Activated gamma-delta T cell treated with anti-CD3 and anti-CD28 coated beads, Interleukin-2, amount 50 U/mL, for 16 hours (primary cell): ENCODE results near the gene PCDH10.

Source experiments
- DNase-seq: peaks from one replicate; pipeline ENCODE4 v3.0.0-alpha.2; 2020; ENCODE audit warnings: low read depth

The PCDH10 gene

GRCh38 chr4:133149932-133150471 is 908 bp downstream of the PCDH10 start:
- DNase-seq = no peak

- no peak for DNase-seq
Observed at GRCh38 chr4:133150486-133151340, 1.6 kb downstream of the PCDH10 start.

- no peak for DNase-seq
Observed at GRCh38 chr4:133151341-133151690, 2.2 kb downstream of the PCDH10 start.

GRCh38 chr4:133151691-133152329 is 2.7 kb downstream of the PCDH10 start:
- no peak for DNase-seq

GRCh38 chr4:133152330-133152821 is 3.3 kb downstream of the PCDH10 start:
- DNase-seq = no peak

DNA sequence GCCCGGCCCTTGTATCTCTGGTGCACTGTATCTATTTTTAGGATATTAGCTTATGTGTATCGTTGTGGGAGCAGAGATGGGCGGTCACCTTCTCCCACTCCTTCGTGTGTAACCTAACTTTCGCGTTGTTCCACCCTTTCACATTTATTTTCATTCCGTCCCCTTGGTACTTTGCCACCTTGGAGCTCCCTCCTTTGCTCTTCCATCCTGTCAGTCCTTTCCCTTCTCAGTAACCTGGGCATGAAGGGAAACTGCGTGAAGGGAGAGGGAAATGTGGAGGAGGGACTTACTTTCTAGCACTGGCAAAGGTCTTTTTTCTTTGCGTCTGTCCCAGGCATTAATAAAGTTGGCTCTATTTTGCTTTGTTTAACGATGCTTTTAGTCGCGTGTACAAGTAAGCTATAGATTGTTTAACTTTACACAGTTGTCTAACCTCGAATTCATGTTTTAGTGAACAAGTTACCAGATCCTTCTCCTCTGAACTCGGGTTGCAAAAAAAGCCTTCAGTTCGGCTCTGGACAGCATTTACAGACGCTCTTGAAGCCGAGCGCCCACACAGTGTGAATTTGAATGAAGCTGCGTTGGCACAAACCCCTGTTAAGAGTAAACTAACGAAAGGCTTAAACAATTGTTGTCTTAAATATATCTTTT is 3.9 kb downstream of the PCDH10 start:
- no peak for DNase-seq

GRCh38 chr4:133154725-133155124 is 5.6 kb downstream of the PCDH10 start:
- no peak for DNase-seq

GRCh38 chr4:133156096-133156495 is 7.0 kb downstream of the PCDH10 start:
- DNase-seq = no peak

- DNase-seq = no peak
Observed at GRCh38 chr4:133156556-133156955, 7.5 kb downstream of the PCDH10 start.

DNA sequence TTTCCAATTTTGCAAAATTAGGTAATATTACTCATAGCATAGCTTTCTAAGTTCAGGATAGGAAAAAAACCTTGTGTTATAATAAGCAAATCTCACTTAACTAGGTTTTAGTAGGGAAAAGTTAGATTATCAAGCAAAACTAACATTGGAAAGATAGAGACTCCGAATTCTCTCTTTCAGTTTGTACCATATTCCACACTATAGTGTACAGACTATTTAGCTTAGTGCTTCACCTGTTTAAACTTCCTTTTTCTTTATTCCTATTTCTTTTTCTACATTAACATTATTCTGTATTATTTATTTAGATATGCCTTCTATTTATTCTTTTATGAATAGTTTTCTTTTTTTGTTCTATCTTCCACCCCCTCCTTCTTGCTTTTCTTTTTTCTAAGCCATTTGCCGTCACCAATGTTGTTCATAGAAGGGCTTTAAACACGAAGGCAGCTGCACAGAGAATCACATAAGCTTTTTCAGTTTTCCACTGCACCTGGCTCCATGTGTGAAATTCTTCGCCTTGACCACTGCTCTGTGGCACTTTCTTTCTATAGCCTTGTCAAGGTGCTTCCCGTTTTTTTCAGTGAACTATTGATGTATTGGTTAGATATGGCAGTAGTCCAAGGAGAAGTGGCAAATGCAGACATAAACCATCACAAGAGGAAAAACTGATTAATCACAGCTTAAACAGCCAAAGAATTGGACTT is 8.5 kb downstream of the PCDH10 start:
- DNase-seq = no peak

DNA sequence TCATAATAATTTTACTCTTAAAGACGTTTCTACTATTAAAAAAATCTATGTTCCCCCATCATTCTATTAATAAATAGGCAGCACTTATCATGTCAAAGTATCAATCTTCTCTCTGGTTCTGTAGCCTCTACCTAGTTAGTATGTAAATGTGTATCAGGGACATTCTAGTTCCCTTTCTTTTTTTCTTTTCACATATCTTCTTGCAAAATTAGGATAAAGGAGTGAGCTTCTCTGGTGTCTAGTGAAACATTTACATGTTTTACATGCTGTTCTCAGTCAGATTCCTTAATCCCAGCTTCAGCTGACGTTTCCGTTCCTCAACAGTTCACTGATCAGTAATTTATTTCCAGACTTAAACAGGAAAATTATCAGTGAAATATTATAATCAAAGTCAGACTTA is 11.8 kb downstream of the PCDH10 start:
- DNase-seq = no peak

DNA sequence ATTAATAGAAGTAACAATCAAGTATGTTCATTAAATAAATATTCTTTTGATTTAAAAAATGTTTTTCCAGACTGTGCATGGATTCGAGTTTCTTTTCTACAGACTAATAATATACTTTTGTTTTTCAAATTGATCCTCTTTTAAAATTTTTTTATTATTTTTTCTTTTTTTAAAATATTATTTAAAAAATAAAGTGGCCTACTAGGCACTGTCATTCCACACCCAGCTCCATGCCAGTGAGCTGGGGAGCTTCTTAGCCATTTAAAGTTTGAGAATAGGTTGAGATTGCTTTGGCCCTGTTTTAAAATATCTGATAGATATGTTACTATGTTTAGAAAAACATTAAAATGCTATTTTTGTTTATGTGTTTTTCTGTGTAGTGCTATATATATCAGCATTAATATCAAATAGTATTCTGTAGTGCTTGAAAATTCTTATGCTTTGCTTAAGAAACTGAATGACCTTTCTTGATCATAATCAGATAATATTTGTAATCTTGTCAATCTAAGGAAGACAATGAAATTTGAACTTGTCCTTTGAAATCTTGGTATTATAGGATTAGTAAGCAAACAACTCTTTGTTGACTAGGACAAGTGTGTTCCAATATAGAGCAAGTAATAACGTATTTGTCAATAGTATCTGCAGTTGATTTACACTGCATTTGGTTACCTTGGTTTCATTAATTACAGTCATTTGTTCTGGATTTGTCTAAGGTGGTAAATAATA is 12.6 kb downstream of the PCDH10 start:
- no peak for DNase-seq

GRCh38 chr4:133162941-133163340 is 13.8 kb downstream of the PCDH10 start:
- no peak for DNase-seq

DNA sequence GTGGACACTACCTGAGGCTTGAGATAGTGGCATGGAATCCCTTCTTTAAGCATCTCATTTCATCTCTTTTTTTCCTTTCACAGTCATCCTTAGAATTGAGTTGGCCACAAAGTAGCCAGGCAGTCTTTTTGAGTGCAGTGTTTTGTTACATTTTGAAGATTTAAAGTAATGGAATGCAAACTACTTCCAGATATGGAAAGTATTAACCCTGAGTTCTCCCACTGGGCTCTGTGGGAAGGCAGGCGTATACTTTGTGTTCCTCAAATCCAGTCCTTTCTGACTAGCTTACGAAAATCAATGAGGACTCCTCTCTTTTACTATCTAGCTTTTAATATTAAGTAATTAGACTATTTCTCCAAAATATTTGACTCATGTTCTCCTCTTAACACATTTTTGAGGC is 29.9 kb downstream of the PCDH10 start:
- DNase-seq = no peak

- no peak for DNase-seq
Observed at GRCh38 chr4:133186210-133186609, 37.1 kb downstream of the PCDH10 start.

GRCh38 chr4:133186845-133187244 is 37.8 kb downstream of the PCDH10 start:
- DNase-seq = no peak

DNA sequence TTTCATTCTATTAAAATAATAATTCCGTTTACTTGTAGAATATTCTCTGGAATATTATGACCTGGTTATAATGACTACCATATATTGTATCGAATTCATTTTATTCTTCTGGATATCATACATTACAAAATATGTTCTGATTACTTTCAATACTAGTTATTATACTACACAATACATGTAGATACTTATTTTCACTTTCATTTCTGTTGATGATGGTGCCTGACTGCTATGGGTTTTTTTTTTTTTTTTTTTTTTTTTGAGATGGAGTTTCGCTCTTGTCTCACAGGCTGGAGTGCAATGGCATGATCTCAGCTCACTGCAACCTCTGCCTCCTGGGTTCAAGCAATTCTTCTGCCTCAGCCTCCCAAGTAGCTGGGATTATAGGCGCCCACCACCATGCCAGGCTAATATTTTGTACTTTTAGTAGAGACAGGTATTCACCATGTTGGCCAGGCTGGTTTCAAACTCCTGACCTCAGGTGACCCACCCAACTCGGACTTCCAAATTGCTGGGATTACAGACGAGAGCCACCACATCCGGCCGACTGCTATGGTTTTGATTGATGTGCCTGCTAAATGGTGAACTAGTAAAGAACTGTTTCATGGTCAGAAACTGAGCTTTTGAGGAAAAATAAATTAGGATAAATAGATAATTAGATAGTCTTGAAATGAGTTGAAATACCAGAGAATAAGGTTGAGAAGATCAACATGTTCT is 39.5 kb downstream of the PCDH10 start:
- no peak for DNase-seq

DNA sequence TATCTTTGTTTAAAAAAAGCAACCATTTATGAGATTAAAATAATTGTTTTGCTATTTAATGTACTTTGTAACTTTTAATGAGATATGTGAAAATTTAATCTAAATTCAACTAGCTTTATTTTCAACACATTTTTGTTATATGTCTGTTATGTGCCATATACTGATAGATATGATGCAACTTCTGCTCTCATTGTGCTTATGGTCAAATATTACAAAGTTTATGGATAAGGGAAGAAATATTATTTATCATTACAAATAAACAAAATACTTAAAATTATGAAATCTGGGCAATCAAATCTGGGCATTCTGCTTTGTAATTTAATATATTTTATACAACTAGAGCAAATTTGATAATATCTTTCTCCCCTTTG is 40.0 kb downstream of the PCDH10 start:
- no peak for DNase-seq

GRCh38 chr4:133190098-133190497 is 41.0 kb downstream of the PCDH10 start:
- no peak for DNase-seq

GRCh38 chr4:133208694-133209285 is 59.7 kb downstream of the PCDH10 start:
- no peak for DNase-seq
